ACC112 (cell line): Measurements from ENCODE around the gene NEFH.

Source experiments
- H2AFZ ChIP-seq: fragments of 200-600 bp; sonication (generic); one replicate; pipeline ENCODE4 v1.6.0; 2017; ENCODE audit warnings: antibody characterized with exemption, low read length; ENCODE audit not compliant: unreplicated experiment
- H3K27ac ChIP-seq: fragments of 200-600 bp; sonication (generic); 2 replicates; pipeline ENCODE4 v1.5.1; 2014; ENCODE audit warnings: low read depth, mild to moderate bottlenecking, antibody characterized with exemption, low read length, moderate library complexity
- H3K27me3 ChIP-seq: fragments of 200-600 bp; sonication (generic); 2 replicates; pipeline ENCODE4 v1.6.1; 2014; ENCODE audit warnings: mild to moderate bottlenecking, antibody characterized with exemption, low read length, moderate library complexity, mixed read lengths; ENCODE audit not compliant: insufficient read depth
- H3K36me3 ChIP-seq: fragments of 200-600 bp; sonication (generic); 2 replicates; pipeline ENCODE4 v1.6.1; 2016; ENCODE audit warnings: mild to moderate bottlenecking, antibody characterized with exemption, low read length, moderate library complexity, mixed read lengths; ENCODE audit not compliant: insufficient read depth
- H3K4me1 ChIP-seq: fragments of 200-600 bp; sonication (generic); one replicate; pipeline ENCODE4 v1.6.1; 2016; ENCODE audit warnings: low read length, mixed read lengths; ENCODE audit not compliant: insufficient read depth, unreplicated experiment, control insufficient read depth
- H3K4me3 ChIP-seq: fragments of 200-600 bp; sonication (generic); 2 replicates; pipeline ENCODE4 v1.5.1; 2014; ENCODE audit warnings: mild to moderate bottlenecking, low read depth, low read length
- H3K79me2 ChIP-seq: fragments of 200-600 bp; sonication (generic); one replicate; pipeline ENCODE4 v1.6.0; 2016; ENCODE audit warnings: low read length; ENCODE audit not compliant: control insufficient read depth, unreplicated experiment, insufficient read depth

Gene NEFH

GRCh38 chr22:29447906-29448305 lies 32.1 kb upstream of the NEFH start:
- H3K4me1 ChIP-seq = peaks cover 3% of the 10 kb centered on the region
- no peaks in the 10 kb centered on the region for H3K79me2 ChIP-seq
- no peaks in the 10 kb centered on the region for H3K36me3 ChIP-seq
- H3K27me3 ChIP-seq = no peaks in the 10 kb centered on the region
- no peak overlapping the region for H3K27ac ChIP-seq
- H3K4me3 ChIP-seq = no peak overlapping the region
- H2AFZ ChIP-seq = no peak overlapping the region

GRCh38 chr22:29449296-29449875 lies 30.6 kb upstream of the NEFH start:
- Histone ChIP-seq H3K27ac (no peak overlapping the region), H3K79me2 (no peaks in the 10 kb centered on the region), H2AFZ (no peak overlapping the region), H3K36me3 (no peaks in the 10 kb centered on the region), H3K27me3 (no peaks in the 10 kb centered on the region), H3K4me1 (no peaks in the 10 kb centered on the region), H3K4me3 (no peak overlapping the region)

GRCh38 chr22:29450222-29450621 lies 29.8 kb upstream of the NEFH start:
- no peak overlapping the region for H3K4me3 ChIP-seq
- H3K27ac ChIP-seq = no peak overlapping the region
- no peak overlapping the region for H2AFZ ChIP-seq
- no peaks in the 10 kb centered on the region for H3K4me1 ChIP-seq
- no peaks in the 10 kb centered on the region for H3K27me3 ChIP-seq
- no peaks in the 10 kb centered on the region for H3K36me3 ChIP-seq
- no peaks in the 10 kb centered on the region for H3K79me2 ChIP-seq

GRCh38 chr22:29451863-29452262 lies 28.2 kb upstream of the NEFH start:
- Histone ChIP-seq H3K27ac (no peak overlapping the region), H2AFZ (no peak overlapping the region), H3K4me1 (no peaks in the 10 kb centered on the region), H3K79me2 (no peaks in the 10 kb centered on the region), H3K4me3 (no peak overlapping the region), H3K27me3 (no peaks in the 10 kb centered on the region), H3K36me3 (no peaks in the 10 kb centered on the region)

- Histone ChIP-seq H3K27ac (no peak overlapping the region), H3K4me3 (no peak overlapping the region), H3K4me1 (no peaks in the 10 kb centered on the region), H2AFZ (no peak overlapping the region), H3K79me2 (no peaks in the 10 kb centered on the region), H3K27me3 (no peaks in the 10 kb centered on the region), H3K36me3 (no peaks in the 10 kb centered on the region)
Observed at GRCh38 chr22:29454276-29454675, 25.7 kb upstream of the NEFH start.

GRCh38 chr22:29456211-29456671 lies 23.8 kb upstream of the NEFH start:
- Histone ChIP-seq H3K27ac (no peak overlapping the region), H2AFZ (no peak overlapping the region), H3K27me3 (no peaks in the 10 kb centered on the region), H3K4me3 (no peak overlapping the region), H3K4me1 (no peaks in the 10 kb centered on the region), H3K79me2 (no peaks in the 10 kb centered on the region), H3K36me3 (no peaks in the 10 kb centered on the region)

- Histone ChIP-seq H3K36me3 (no peaks in the 10 kb centered on the region), H3K79me2 (no peaks in the 10 kb centered on the region), H2AFZ (no peak overlapping the region), H3K27ac (no peak overlapping the region), H3K4me3 (no peak overlapping the region), H3K27me3 (no peaks in the 10 kb centered on the region), H3K4me1 (no peaks in the 10 kb centered on the region)
Observed at GRCh38 chr22:29457730-29458129, 22.3 kb upstream of the NEFH start.

- H3K4me3 ChIP-seq = no peak overlapping the region
- no peaks in the 10 kb centered on the region for H3K27me3 ChIP-seq
- no peak overlapping the region for H2AFZ ChIP-seq
- no peaks in the 10 kb centered on the region for H3K4me1 ChIP-seq
- H3K79me2 ChIP-seq = no peaks in the 10 kb centered on the region
- no peaks in the 10 kb centered on the region for H3K36me3 ChIP-seq
- no peak overlapping the region for H3K27ac ChIP-seq
Observed at GRCh38 chr22:29458551-29458950, 21.5 kb upstream of the NEFH start.

- Histone ChIP-seq H3K27ac (no peak overlapping the region), H3K36me3 (no peaks in the 10 kb centered on the region), H3K79me2 (no peaks in the 10 kb centered on the region), H3K27me3 (no peaks in the 10 kb centered on the region), H3K4me3 (no peak overlapping the region), H3K4me1 (no peaks in the 10 kb centered on the region), H2AFZ (no peak overlapping the region)
Observed at GRCh38 chr22:29459773-29460172, 20.2 kb upstream of the NEFH start.

GRCh38 chr22:29461263-29461662 lies 18.8 kb upstream of the NEFH start:
- Histone ChIP-seq H3K79me2 (no peaks in the 10 kb centered on the region), H3K4me3 (no peak overlapping the region), H3K27me3 (no peaks in the 10 kb centered on the region), H3K27ac (no peak overlapping the region), H3K4me1 (no peaks in the 10 kb centered on the region), H2AFZ (no peak overlapping the region), H3K36me3 (no peaks in the 10 kb centered on the region)

GRCh38 chr22:29463629-29464028 lies 16.4 kb upstream of the NEFH start:
- H3K36me3 ChIP-seq = no peaks in the 10 kb centered on the region
- H2AFZ ChIP-seq = no peak overlapping the region

More at GRCh38 chr22:29463629-29464028, 16.4 kb upstream of the NEFH start:
- Histone ChIP-seq H3K27me3 (no peaks in the 10 kb centered on the region), H3K4me3 (no peak overlapping the region), H3K4me1 (no peaks in the 10 kb centered on the region), H3K27ac (no peak overlapping the region), H3K79me2 (no peaks in the 10 kb centered on the region)
